GM23338 (cell line): ENCODE results near the gene BNC2. TPM values are rescaled to one million over a fixed set of nuclear protein-coding genes. Genes with fewer than 3 reads are reported as not detected.

Source experiments
- ATAC-seq: fragments of 200-7000 bp; cut with Tn5 transposase; 3 replicates; pipeline ENCODE4 v1.9.1; 2020
- DNase-seq: peaks from one replicate; pipeline ENCODE4 v3.0.0-alpha.2; 2015; ENCODE audit warnings: low spot score
- H2AFZ ChIP-seq: fragments of 200-600 bp; sonication (generic); 2 replicates; pipeline ENCODE4 v1.8.0; 2016; ENCODE audit warnings: antibody characterized with exemption, mild to moderate bottlenecking, moderate library complexity
- H3F3A ChIP-seq: fragments of 200-600 bp; sonication (generic); replicated peaks from 2 replicates; pipeline ENCODE4 v1.8.0; 2017; ENCODE audit warnings: antibody characterized with exemption, mixed run types, low read depth
- H3K27ac ChIP-seq: fragments of 200-600 bp; sonication (generic); 2 replicates; pipeline ENCODE4 v1.6.1; 2016; ENCODE audit warnings: low read depth
- H3K27me3 ChIP-seq: fragments of 200-600 bp; sonication (generic); 2 replicates; pipeline ENCODE4 v1.8.0; 2016; ENCODE audit warnings: mild to moderate bottlenecking, mixed run types, moderate library complexity; ENCODE audit not compliant: insufficient read depth
- H3K36me3 ChIP-seq: fragments of 200-600 bp; sonication (generic); 2 replicates; pipeline ENCODE4 v1.8.0; 2016; ENCODE audit warnings: mild to moderate bottlenecking; ENCODE audit not compliant: insufficient read depth
- H3K4me1 ChIP-seq: fragments of 200-600 bp; sonication (generic); 2 replicates; pipeline ENCODE4 v1.8.0; 2016; ENCODE audit warnings: mild to moderate bottlenecking, moderate library complexity; ENCODE audit not compliant: insufficient read depth
- H3K4me2 ChIP-seq: fragments of 200-600 bp; sonication (generic); 2 replicates; pipeline ENCODE4 v1.7.1; 2017; ENCODE audit warnings: mixed run types
- H3K4me3 ChIP-seq: fragments of 200-600 bp; sonication (generic); 2 replicates; pipeline ENCODE4 v1.6.1; 2016; ENCODE audit warnings: mixed run types
- H3K79me2 ChIP-seq: fragments of 200-600 bp; sonication (generic); replicated peaks from 2 replicates; pipeline ENCODE4 v1.8.0; 2017; ENCODE audit warnings: mild to moderate bottlenecking; ENCODE audit not compliant: insufficient read depth
- H3K9me2 ChIP-seq: fragments of 200-600 bp; sonication (generic); 2 replicates; pipeline ENCODE4 v1.8.0; 2017; ENCODE audit not compliant: insufficient read depth
- H4K20me1 ChIP-seq: fragments of 200-600 bp; sonication (generic); replicated peaks from 2 replicates; pipeline ENCODE4 v1.8.0; 2017; ENCODE audit warnings: mild to moderate bottlenecking; ENCODE audit not compliant: insufficient read depth
- H3K27ac Mint-ChIP-seq: 2 replicates; pipeline ENCODE4 v1.8.0; 2020; ENCODE audit warnings: inconsistent platforms, mild to moderate bottlenecking, moderate library complexity, mixed read lengths
- H3K27me3 Mint-ChIP-seq: 3 replicates; pipeline ENCODE4 v1.8.0; 2022; ENCODE audit warnings: low read depth, mild to moderate bottlenecking, moderate library complexity, mixed read lengths, inconsistent platforms; ENCODE audit not compliant: insufficient read depth, poor library complexity
- H3K36me3 Mint-ChIP-seq: 3 replicates; pipeline ENCODE4 v1.8.0; 2021; ENCODE audit warnings: low read depth, mild to moderate bottlenecking, inconsistent platforms, moderate library complexity, mixed read lengths
- H3K4me1 Mint-ChIP-seq: 3 replicates; pipeline ENCODE4 v1.8.0; 2020; ENCODE audit warnings: mild to moderate bottlenecking, inconsistent platforms, mixed read lengths
- H3K4me3 Mint-ChIP-seq: 3 replicates; pipeline ENCODE4 v1.8.0; 2021; ENCODE audit warnings: moderate library complexity, mild to moderate bottlenecking, inconsistent platforms, mixed read lengths
- H3K9me3 Mint-ChIP-seq: 3 replicates; pipeline ENCODE4 v1.8.0; 2020; ENCODE audit warnings: moderate library complexity, mild to moderate bottlenecking, inconsistent platforms, mixed read lengths
- EZH2phosphoT487 ChIP-seq: fragments of 200-600 bp; sonication (generic); IDR thresholded peaks from one replicate; pipeline ENCODE4 v1.8.1; 2018; ENCODE audit warnings: antibody characterized with exemption; ENCODE audit not compliant: unreplicated experiment
- POLR2AphosphoS5 ChIP-seq: IDR thresholded peaks from 2 replicates; pipeline ENCODE4 v1.6.1; 2016; ENCODE audit warnings: antibody characterized with exemption, low read depth
- REST ChIP-seq: IDR thresholded peaks from one replicate; pipeline ENCODE4 v1.6.1; 2018; ENCODE audit warnings: antibody characterized with exemption; ENCODE audit not compliant: unreplicated experiment
- ZNF114 ChIP-seq: fragments of 250-450 bp; sonication (Bioruptor Pico); IDR thresholded peaks from 2 replicates; pipeline ENCODE4 v1.5.0; 2020; ENCODE audit warnings: mild to moderate bottlenecking, moderate library complexity
- ZNF331 ChIP-seq: fragments of 250-450 bp; sonication (Bioruptor Pico); IDR thresholded peaks from 2 replicates; pipeline ENCODE4 v1.5.0; 2020; ENCODE audit warnings: low read depth, mild to moderate bottlenecking, moderate library complexity
- polyA plus RNA-seq: library from polyadenylated mRNA; unstranded; fragments of >200 nt; fragmentation: Nextera tagmentation; extraction: Ambion mirVana; gene quantifications from 2 replicates; pipeline ENCODE4 v1.2.1, GENCODE V29; 2016
- total RNA-seq: library from RNA; depleted of rRNA; stranded (reverse); fragments of >200 nt; shearing (Covaris generic); gene quantifications from 2 replicates; pipeline ENCODE4 v1.2.3, GENCODE V29; 2014
- TF ChIP-seq, protein P1 (sequence below), 2 experiments: fragments of 200-600 bp in 1 of 2; sonication (generic) in 1 of 2; conservative IDR thresholded peaks; 2 replicates each; pipeline versions ENCODE4 v1.5.1 to v1.6.1; 2016 to 2017; ENCODE audit warnings: antibody characterized with exemption in 2 of 2, low read depth in 2 of 2, mild to moderate bottlenecking in 2 of 2, moderate library complexity in 1 of 2
- TF ChIP-seq, protein P2 (sequence below): fragments of 250-450 bp; sonication (Bioruptor Pico); IDR thresholded peaks from 2 replicates; pipeline ENCODE4 v1.5.0; 2020; ENCODE audit warnings: mild to moderate bottlenecking, moderate library complexity

BNC2 gene
- total and polyA plus RNA-seq, 2 experiments from 2014 or later: 12.7 to 13.2 TPM

- TF ChIP-seq, protein P1, sequence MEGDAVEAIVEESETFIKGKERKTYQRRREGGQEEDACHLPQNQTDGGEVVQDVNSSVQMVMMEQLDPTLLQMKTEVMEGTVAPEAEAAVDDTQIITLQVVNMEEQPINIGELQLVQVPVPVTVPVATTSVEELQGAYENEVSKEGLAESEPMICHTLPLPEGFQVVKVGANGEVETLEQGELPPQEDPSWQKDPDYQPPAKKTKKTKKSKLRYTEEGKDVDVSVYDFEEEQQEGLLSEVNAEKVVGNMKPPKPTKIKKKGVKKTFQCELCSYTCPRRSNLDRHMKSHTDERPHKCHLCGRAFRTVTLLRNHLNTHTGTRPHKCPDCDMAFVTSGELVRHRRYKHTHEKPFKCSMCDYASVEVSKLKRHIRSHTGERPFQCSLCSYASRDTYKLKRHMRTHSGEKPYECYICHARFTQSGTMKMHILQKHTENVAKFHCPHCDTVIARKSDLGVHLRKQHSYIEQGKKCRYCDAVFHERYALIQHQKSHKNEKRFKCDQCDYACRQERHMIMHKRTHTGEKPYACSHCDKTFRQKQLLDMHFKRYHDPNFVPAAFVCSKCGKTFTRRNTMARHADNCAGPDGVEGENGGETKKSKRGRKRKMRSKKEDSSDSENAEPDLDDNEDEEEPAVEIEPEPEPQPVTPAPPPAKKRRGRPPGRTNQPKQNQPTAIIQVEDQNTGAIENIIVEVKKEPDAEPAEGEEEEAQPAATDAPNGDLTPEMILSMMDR (conservative IDR thresholded peaks at IDR 0.05; ENCODE audit: low read depth in 2 of 2): no peak
- TF ChIP-seq ZNF331 (CRISPR knock-in tag) (no peak), POLR2AphosphoS5 (no peak), REST (no peak)
Measured at GRCh38 chr9:16745359-16745758, 125.1 kb downstream of the BNC2 start (continued).

GRCh38 chr9:16744394-16744793, 126.1 kb downstream of the BNC2 start:
- Histone ChIP-seq H3K4me1 (peaks cover 11% of the 10 kb centered on the region; the same call in 1 of the 2 replicates), H4K20me1 (no peaks in the 10 kb centered on the region), H3F3A (no peaks in the 10 kb centered on the region), H3K27me3 (no peaks in the 10 kb centered on the region), H3K9me2 (no peaks in the 10 kb centered on the region), H3K36me3 (no peaks in the 10 kb centered on the region), H3K27ac (no peak overlapping the region), H3K4me3 (no peak overlapping the region), H3K79me2 (peaks cover 10% of the 10 kb centered on the region; the same call in 1 of the 2 replicates), H2AFZ (no peak overlapping the region), H3K4me2 (no peak overlapping the region)
- no peak overlapping the region for H3K4me3 Mint-ChIP-seq
- H3K36me3 Mint-ChIP-seq: no peaks in the 10 kb centered on the region
- H3K27ac Mint-ChIP-seq: no peak overlapping the region
- H3K9me3 Mint-ChIP-seq: no peaks in the 10 kb centered on the region
- peaks cover 31% of the 10 kb centered on the region for H3K4me1 Mint-ChIP-seq
- no peak for ATAC-seq
- no peak for DNase-seq
- peaks cover 2% of the 10 kb centered on the region for H3K27me3 Mint-ChIP-seq
- TF ChIP-seq, protein P1 (conservative IDR thresholded peaks at IDR 0.05; ENCODE audit: low read depth in 2 of 2): no peak
- TF ChIP-seq, protein P2, sequence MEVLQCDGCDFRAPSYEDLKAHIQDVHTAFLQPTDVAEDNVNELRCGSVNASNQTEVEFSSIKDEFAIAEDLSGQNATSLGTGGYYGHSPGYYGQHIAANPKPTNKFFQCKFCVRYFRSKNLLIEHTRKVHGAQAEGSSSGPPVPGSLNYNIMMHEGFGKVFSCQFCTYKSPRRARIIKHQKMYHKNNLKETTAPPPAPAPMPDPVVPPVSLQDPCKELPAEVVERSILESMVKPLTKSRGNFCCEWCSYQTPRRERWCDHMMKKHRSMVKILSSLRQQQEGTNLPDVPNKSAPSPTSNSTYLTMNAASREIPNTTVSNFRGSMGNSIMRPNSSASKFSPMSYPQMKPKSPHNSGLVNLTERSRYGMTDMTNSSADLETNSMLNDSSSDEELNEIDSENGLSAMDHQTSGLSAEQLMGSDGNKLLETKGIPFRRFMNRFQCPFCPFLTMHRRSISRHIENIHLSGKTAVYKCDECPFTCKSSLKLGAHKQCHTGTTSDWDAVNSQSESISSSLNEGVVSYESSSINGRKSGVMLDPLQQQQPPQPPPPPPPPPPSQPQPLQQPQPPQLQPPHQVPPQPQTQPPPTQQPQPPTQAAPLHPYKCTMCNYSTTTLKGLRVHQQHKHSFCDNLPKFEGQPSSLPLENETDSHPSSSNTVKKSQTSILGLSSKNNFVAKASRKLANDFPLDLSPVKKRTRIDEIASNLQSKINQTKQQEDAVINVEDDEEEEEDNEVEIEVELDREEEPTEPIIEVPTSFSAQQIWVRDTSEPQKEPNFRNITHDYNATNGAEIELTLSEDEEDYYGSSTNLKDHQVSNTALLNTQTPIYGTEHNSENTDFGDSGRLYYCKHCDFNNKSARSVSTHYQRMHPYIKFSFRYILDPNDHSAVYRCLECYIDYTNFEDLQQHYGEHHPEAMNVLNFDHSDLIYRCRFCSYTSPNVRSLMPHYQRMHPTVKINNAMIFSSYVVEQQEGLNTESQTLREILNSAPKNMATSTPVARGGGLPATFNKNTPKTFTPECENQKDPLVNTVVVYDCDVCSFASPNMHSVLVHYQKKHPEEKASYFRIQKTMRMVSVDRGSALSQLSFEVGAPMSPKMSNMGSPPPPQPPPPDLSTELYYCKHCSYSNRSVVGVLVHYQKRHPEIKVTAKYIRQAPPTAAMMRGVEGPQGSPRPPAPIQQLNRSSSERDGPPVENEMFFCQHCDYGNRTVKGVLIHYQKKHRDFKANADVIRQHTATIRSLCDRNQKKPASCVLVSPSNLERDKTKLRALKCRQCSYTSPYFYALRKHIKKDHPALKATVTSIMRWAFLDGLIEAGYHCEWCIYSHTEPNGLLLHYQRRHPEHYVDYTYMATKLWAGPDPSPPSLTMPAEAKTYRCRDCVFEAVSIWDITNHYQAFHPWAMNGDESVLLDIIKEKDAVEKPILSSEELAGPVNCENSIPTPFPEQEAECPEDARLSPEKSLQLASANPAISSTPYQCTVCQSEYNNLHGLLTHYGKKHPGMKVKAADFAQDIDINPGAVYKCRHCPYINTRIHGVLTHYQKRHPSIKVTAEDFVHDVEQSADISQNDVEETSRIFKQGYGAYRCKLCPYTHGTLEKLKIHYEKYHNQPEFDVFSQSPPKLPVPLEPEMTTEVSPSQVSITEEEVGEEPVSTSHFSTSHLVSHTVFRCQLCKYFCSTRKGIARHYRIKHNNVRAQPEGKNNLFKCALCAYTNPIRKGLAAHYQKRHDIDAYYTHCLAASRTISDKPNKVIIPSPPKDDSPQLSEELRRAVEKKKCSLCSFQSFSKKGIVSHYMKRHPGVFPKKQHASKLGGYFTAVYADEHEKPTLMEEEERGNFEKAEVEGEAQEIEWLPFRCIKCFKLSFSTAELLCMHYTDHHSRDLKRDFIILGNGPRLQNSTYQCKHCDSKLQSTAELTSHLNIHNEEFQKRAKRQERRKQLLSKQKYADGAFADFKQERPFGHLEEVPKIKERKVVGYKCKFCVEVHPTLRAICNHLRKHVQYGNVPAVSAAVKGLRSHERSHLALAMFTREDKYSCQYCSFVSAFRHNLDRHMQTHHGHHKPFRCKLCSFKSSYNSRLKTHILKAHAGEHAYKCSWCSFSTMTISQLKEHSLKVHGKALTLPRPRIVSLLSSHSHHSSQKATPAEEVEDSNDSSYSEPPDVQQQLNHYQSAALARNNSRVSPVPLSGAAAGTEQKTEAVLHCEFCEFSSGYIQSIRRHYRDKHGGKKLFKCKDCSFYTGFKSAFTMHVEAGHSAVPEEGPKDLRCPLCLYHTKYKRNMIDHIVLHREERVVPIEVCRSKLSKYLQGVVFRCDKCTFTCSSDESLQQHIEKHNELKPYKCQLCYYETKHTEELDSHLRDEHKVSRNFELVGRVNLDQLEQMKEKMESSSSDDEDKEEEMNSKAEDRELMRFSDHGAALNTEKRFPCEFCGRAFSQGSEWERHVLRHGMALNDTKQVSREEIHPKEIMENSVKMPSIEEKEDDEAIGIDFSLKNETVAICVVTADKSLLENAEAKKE (CRISPR knock-in tag): no peak
- no peak for TF ChIP-seq EZH2phosphoT487
- TF ChIP-seq ZNF114: no peak
- no peak for TF ChIP-seq REST
